GM18499 (cell line): ENCODE data around the gene FCER2.
"Not testable (repeated sequence)": the region's sequence is repeated elsewhere in the genome, so short reads cannot be mapped to it uniquely, and the experiment has no call there.

ENCODE experiments used
- ATAC-seq: cut with Tn5 transposase; IDR thresholded peaks from one replicate; pipeline ENCODE4 v1.9.1; 2021; ENCODE audit warnings: moderate number of reproducible peaks; ENCODE audit not compliant: insufficient read depth, unreplicated experiment

Gene FCER2

GRCh38 chr19:7701654-7702457 is at the start of gene FCER2:
Gene FCER2 (minus strand): TSS chr19:7702131. CDS start chr19:7699760, 2,371 bp downstream.
- no peak for ATAC-seq

GRCh38 chr19:7751157-7751783 is 49.3 kb upstream of the FCER2 start:
- no peak for ATAC-seq

DNA sequence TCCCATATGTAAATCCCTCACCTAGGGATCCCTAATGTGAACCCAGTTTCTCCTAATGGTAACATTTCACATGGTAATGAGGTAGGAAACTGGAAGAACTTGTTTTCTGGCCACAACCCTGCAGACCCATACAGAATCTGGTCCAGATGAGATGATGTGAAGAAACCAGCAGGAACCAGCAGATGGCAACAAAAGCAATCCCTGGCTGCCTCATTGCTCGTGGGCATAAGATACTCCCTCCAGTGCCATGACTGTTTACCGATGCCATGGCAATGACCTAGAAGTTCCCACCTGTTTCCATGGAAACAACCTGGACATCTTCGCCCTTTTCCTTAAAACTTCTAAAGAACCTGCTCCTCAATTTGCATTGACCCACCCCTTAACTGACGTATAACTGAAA is 46.8 kb upstream of the FCER2 start:
- no peak for ATAC-seq

- no peak for ATAC-seq
These were observed 46.2 kb upstream of the FCER2 start for GRCh38 chr19:7748171-7748570.

DNA sequence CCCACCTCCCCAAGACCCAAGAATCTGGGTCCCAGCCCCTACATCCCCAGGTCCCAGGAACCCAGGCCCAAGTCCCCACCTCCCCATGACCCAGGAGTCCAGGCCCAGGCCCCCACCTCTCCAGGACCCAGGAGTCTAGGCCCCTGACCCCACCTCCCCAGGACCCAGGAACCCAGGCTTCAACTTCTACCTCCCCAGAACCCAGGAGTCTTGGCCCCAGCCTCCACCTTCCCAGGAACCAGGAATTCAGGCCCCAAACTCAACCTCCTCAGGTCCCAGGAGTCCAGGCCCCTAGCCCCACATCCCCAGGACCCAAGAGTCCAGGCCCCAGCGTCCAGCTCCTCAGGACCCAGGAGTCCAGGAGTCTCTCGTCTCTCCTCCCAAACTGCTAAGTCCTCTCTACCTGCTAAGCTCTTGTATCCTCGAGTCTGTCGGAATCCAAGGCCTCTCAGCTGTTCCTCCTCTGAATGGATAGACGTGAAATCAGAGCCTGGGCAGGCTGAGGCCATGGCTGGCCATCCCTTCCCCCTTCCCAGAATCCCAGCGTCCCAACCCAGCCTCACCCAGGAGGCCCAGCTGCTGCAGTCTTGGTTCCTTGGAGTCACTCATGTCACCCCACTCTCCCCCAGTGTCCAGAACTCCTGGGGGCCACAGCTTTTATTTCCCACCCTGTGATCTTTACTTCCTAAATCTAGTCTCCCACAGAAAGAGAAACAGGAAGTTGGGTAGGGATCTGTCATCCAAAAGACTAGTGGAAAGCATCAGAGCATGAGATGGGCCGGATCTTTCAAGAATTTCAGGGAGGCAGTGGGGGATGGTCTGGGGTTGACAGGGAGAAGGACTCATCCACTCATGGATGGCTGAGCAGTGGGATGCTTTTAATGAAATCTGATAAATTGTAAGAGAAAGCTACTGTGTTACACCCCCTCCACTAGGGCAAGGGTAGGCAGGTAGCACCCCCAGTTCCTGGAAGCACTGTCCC is 45.3 kb upstream of the FCER2 start, which contains the start of gene CD209:
TSS of gene CD209 (minus strand) at position 632 of the 982 bp plus-strand sequence. CDS start at position 609, 23 bp downstream.
- no peak for ATAC-seq

- not testable (repeated sequence) for ATAC-seq
These were observed 44.4 kb upstream of the FCER2 start for GRCh38 chr19:7746306-7746705.

GRCh38 chr19:7744871-7745650 is 43.1 kb upstream of the FCER2 start:
- ATAC-seq, result no peak

DNA sequence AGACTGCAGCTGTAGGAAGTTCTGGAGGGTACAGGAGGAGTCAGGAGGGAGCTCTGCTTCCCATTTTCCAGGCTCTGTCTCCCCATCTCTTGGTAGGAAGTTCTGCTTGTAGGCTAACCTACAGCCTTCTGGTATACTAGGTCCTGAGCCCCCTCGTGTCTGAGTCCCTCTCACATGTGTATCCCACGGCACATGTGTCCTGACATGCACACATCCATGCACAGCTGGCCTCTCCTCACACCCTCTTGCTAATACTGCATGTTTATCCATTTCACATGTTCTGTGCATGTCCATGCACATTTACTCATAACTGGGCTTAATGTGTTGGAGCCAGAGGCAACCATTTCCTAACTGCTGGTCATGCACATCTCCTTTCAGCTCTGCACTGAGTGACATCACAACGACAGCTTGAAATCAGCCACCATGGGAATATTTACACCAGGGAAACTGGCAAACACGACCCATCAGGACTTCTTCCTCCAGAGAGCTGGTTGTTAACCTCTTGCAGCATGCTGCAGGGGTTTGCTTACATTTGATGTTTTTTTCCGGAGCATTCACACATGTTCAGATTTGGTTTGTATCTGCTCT is 42.4 kb upstream of the FCER2 start:
- no peak for ATAC-seq

GRCh38 chr19:7743425-7743841 is 41.5 kb upstream of the FCER2 start:
- no peak for ATAC-seq

GRCh38 chr19:7742991-7743390 is 41.1 kb upstream of the FCER2 start:
- ATAC-seq, result no peak

- ATAC-seq, result no peak
These were observed 40.6 kb upstream of the FCER2 start for GRCh38 chr19:7742575-7742974.

GRCh38 chr19:7740682-7741054 is 38.7 kb upstream of the FCER2 start:
- ATAC-seq, result no peak

DNA sequence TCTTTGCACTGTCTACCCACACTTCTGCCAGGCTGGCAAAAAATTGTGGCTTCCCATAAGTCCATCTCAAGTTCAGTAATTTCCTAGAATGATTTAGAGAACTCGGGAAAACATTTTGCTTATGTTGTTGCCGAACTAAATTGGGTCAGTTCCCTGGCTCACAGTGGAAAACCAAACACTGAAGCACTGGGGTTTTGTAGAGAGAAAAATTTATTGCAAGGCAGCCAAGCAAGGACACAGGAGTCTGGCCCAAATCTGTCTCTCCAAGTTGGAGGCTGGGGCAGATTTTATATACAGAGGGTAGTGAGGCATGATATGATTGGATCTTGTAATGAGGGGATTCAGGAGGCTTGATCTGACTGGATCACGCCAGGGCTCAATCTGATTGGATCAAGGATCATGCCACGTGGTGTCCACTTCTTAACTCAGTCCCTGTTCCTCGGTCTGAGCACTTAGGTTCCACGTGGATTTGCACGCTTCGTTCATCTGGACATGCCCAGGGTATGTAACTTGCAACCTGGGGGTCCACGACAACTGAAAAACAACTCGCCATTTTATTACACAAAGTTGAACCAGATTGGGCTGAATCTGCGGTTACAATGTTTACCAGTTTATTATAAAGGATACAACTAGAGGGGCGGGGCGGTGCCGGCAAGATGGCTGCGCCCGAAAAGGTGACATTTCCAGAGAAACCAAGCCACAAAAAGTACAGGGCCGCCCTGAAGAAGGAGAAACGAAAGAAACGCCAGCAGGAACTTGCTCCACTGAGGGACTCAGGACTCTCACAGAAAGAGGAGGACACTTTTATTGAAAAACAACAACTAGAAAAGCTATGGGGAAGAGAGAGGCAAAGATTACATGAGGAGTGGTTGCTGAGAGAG is 38.1 kb upstream of the FCER2 start:
- ATAC-seq, result no peak

DNA sequence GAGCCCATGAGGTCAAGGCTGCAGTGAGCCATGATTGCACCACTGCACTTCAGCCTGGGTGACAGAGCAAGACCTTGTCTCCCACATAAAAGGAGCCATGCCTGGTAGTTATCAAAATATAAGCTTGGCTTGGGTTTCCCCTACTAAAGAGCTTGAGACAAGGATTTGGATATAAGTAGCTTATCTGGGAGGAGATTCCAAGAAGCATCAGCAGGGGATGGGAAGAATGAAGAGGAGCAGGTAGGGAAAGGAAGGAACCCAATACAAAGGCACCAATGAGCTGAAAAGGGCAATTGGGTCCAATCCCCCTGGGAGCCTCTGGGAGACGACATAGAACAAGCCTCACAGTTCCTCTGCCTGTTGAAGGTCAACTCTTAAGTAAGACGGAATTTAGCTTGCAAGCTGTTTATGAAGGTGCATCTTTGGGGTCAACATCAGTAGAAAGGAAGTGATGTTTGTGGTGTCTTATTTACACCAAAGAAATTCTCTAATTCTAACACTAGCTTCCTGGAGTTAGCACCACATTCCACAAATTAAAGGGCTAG is 37.4 kb upstream of the FCER2 start:
- no peak for ATAC-seq

- ATAC-seq, result no peak
These were observed 36.1 kb upstream of the FCER2 start for GRCh38 chr19:7738023-7738422.

DNA sequence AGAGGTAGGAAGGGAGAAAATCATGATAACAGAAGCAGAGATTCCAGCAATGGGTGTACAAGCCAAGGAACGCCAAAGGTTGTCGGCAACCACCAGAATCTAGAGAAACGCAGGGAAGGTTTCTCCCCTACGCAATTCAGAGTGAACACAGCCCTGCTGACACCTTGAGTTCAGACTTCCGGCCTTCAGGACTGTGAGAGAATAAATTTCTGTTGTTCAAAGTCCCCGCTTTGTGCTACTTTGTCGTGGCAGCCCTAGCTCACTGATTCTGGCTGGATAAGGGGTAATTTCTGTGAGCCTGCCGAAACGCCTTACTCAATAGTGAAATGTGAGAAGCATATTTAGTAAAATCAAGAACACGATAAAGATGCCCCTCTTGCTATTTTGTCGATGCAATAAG is 35.3 kb upstream of the FCER2 start:
- ATAC-seq, result no peak

GRCh38 chr19:7736148-7736547 is 34.2 kb upstream of the FCER2 start:
- ATAC-seq, result no peak
